M059J (cell line): Measurements from ENCODE around the gene BGN. TPM values are rescaled to one million over a fixed set of nuclear protein-coding genes. Genes with fewer than 3 reads are reported as not detected.
A peak's percentile ranks its signal among the peaks of the same experiment; 100 is the strongest.

Experiments
- DNase-seq: peaks from one replicate; pipeline ENCODE4 v3.0.0-alpha.2; 2012; ENCODE audit warnings: low read depth
- total RNA-seq: library from RNA; depleted of rRNA; stranded (reverse); fragments of >200 nt; shearing (Covaris generic); gene quantifications from 2 replicates; pipeline ENCODE4 v1.2.3, GENCODE V29; 2014

Gene BGN
- total RNA-seq, 1 experiment from 2014 or later = 53.3 TPM

DNA sequence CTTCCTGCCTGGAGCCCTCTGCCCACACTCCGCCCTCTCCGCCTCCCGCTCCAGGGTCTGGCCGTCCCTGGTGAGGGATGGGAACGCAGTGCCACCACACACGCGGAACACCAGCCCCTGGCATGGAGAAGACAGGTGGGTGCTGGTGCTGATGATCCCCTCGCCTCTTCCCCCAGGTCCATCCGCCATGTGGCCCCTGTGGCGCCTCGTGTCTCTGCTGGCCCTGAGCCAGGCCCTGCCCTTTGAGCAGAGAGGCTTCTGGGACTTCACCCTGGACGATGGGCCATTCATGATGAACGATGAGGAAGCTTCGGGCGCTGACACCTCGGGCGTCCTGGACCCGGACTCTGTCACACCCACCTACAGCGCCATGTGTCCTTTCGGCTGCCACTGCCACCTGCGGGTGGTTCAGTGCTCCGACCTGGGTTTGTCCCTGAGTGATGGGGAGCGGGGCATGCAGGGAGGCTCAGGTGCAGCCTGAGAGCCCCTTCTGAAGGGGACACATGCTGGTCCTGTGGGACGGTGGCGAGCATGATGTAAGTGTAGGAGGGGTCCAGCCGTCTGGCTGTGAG is 9.8 kb downstream of the BGN start:
- no peak for DNase-seq

DNA sequence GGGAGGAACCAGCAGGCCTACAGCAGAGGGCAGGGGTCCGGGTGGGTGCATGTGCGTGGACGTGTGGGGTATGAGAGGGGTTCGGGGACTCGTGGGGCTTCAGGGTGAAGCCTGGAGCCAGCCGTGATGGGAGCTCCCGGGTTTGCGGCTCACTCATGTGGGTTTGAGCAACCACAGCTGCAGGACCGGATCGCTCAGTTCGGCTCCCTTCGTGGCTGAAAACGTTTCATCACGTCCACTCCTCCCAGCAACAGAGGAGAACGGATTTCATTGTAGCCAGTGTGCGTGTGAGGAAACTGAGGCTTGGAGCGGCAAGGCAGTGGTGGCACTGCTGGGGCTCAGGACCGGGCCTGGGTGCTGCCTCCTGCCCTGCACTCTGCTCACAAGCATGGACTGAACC is 10.6 kb downstream of the BGN start:
- DNase-seq = no peak

DNA sequence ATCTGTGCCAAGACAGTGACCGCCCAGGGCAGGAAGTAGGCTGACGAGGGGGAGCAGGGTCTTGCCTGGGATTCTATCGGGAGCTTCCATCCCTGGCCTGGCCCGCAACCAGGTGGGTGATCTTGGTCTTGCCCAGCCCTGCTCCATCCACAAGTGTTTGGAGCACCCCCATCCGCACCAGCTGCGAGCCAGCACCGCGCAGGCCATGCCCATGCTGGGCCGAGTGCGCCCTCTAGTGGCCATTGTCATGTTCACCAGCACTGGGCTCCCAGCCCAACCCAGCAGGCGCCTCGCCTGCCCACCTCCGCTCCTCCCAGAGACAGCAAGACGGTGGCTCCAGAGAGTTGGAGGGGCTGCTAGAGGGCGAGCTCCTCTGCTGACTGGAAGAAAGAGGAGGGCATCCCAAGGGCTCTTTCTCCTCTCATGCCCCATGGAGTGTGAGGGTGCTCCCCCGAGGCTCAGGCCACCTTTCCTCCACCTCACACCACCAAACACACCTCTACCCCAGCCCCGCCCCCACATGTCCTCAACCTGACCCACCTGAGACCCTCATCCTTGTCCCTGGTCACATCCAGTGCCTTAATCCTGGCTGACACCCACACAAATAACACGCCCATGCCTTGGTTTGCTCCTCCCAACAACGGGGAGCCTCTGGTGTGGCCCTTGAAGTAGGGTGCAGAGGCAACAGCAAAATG is 12.9 kb downstream of the BGN start:
- peak; percentile 63 for DNase-seq

DNA sequence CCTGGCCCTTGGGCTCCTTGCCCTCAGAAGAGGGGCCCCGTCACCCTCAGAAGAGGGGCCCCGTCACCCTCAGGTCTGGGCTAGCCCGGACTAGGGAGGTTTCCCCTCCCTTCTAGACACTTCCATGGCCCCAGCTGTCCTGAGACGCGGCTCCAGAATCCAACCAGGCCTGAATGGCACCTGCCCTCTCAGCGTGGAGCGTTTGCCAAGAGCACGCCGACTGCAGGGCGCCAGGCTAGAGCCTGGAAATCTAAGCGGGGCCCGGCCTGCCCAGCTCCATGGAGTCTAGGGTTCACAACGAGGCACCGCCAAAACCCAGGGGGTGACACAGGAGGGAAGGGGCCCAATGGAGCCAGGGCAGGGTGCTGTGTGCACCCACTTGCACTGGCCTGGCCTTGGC is 14.8 kb downstream of the BGN start:
- DNase-seq = no peak

DNA sequence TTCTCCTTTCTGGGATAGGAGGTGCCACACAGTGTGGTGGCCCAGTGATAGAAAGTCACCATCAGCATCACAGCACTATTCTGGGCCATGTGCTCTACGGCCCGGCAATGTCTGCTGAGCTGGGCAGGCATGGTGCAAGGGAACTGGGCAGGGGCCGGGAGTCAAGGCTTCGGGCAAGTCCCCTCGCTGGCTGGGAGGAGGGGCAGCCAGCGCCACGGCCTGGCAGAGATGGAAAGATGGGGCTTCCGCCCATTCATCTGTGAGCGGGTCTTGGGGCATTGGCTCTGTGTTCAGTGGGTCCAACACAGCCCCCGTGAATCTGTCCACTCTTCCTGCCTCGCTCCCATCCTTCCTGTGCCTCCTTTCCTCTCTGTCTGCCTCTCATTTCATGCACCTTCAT is 15.6 kb downstream of the BGN start:
- DNase-seq = no peak

DNA sequence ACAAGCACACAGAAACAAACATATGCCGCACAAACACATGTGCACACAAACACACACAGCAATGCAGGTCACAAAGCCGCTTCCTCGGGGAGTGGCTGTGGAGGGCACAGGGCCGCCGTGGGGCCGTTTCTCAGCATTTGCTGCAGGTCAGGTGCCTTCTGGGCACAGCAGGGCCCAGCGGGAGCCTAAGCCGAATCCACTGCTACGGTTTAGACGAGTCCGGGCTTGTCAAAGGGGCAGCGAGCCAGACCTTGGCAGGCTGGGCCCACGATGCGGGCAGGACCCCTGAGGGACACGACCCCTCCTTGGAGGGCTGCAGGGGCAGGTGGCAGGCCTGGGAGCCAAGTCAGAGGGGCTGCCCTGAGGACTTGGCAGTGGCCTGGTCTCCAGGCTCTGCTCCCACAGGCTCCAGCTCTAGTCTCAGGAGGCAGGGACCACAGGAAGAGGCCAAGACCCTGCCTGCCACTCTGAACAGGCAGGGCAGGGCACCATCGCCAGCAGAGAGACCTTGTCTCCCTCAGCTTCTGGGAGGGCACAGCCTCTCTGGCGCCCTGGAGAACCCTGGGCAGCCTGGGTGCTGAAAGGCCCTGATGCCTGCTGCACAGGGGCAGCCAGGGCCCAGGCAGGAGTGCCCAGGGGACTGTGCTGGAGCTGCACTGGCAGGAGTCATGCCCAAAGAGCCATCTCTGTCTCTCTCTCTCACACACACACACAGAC is 17.2 kb downstream of the BGN start:
- DNase-seq = no peak

DNA sequence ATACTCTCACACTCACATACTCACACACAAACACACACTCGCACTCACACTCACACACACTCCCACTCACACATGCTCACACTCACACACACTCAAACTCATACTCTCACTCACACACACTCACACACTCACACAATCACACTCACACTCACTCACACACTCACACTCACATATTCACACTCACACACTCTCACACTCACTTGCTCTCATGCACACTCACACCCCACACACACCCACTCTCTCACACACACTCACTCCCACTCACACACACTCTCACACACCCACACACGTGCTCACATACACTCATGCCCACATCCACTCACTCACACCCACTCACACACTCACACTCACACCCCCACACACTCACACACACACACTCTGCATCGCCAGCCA is 17.7 kb downstream of the BGN start:
- no peak for DNase-seq

DNA sequence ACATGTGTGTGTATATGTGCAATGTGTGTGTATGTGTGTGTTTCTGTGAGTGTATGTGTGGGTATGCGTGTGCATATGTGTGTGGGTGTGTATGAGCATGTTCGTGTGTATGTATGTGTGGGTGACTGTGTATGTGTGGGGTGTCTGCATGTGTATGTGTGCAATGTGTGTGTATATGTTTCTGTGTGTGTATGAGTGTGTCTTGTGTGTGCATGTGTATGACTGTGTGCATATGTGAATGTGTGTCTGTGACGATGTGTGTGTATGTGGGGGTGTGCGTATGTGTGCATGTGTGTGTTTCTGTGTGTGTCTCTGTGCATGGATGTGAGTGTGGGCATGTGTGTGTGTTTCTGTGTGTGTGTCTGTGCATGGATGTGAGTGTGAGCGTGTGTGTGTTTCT is 18.5 kb downstream of the BGN start:
- DNase-seq = no peak

DNA sequence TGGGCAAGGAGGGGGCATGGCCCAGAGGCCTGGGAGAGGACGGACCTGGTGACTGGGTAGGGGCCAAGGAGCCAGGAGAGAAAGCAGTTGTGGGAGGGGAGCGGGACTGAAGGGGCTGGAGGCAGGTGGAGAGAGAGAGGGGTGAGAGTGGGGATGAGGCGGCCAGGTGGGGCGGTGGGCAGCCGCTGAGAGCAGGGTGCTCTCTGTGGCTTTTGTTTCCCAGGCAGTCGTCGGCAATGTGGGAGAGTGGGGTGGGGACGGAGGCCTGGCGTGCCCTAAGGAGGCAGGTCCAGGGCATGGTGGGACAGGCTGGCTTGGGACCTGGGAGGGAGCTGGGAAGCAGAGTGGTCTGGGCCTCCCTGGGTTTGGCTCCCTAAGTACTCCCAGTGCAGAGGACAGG is 19.5 kb downstream of the BGN start:
- no peak for DNase-seq

DNA sequence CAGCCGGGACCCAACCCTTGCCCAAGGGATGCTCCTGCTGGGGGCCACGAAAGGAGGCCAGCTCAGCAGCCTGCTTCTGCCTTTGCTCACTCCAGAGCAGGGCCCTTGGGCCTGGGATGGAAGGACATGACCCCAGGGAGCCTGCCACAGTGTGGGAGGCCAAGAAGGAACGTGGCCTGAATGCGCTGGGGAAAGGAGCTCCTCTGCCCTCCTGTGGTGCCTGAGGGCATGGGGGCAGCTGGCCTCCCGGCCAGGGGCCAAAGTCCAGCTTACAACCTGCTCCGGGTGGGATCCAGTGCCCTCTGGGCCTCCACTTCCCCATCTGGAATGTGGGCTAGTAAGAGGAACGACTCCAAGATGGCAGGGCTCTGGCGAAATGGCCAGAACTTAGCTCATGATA is 20.7 kb downstream of the BGN start:
- no peak for DNase-seq

DNA sequence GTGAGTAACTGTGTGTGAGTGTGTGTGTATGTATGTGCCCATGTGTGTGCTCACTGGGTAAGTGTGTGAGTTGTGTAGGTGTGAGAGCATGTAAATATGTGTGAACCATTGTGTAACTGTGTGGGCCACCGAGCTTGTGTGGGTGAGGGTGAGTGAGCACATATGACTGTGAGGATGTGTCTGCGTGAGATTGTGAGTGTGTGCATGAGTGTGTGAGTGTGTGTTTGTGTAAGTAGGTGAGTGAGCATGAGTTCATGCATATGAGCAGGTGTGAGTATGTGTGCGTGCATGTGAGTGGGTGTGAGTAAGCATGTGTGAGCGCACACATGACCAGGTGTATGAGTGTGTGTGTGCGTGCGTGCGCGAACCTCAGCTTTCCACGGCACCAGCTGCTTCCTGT is 21.3 kb downstream of the BGN start:
- DNase-seq = no peak

DNA sequence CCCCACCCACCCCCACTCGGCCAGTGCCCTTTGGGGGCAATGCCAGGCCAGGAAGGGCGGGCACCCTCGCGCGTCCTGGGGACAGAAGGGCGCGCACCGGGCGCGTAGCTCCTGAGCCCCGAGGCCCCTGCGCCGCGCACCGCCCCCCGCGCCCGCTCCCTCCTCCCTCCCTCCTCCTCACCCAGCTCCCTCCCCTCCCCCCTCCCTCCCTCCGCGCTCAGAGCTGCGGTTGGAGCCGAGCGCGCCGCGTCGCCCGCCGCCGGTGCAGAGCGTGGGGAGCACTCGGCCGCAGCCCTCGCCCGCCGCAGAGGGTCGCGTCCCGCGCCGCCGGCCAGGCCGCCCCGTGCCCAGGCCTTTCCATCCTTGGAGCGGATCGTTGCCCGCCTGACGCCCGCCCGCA is 22.6 kb downstream of the BGN start, which contains the start of gene ATP2B3:
ATP2B3 (plus strand) TSS at position 220 of the 400 bp plus-strand sequence. CDS start 18,606 bp downstream, outside the sequence.
- no peak for DNase-seq

DNA sequence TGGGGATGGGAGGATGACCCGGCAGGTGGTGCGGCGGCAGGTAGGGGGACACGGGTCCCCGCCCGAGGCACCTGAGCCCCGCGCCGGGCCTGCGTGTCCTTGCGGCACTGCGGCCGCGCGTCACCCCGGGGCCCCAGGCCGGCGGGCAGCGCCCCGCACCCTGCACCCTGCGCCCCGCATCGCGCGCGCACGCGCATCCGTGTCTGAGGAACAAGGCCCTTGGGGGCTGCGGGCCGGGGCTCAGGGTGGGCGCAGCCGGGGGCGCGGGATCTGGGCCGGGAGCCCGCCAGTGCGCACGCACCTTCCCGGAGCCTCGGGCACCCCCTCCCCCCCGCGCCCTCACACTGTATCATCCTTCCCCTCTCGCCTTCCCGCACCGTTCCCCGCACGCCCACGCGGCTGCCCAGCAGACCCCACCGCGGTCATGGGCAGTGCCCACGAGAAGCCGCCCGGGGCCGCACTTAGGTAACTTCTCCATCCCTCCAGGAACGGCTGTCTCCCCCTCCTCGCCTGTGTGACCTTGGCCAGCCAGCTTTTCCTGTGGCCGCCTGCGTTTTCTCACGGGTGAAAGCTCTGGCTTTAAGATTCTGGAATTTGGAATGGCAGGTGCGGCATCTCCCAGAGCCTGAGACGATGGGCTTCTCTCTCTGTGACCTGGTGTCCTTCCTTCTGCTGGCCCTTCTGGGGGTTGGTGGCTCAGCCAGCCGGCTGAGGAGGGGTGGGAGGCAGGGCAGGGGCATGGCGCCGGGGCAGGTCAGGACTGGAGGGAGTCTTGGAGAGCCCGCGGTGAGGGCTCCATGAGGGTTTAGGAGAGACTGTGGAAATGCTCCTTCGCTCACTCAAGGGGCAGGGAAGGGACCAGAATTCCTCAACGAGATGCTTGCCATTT is 23.4 kb downstream of the BGN start:
- no peak for DNase-seq

DNA sequence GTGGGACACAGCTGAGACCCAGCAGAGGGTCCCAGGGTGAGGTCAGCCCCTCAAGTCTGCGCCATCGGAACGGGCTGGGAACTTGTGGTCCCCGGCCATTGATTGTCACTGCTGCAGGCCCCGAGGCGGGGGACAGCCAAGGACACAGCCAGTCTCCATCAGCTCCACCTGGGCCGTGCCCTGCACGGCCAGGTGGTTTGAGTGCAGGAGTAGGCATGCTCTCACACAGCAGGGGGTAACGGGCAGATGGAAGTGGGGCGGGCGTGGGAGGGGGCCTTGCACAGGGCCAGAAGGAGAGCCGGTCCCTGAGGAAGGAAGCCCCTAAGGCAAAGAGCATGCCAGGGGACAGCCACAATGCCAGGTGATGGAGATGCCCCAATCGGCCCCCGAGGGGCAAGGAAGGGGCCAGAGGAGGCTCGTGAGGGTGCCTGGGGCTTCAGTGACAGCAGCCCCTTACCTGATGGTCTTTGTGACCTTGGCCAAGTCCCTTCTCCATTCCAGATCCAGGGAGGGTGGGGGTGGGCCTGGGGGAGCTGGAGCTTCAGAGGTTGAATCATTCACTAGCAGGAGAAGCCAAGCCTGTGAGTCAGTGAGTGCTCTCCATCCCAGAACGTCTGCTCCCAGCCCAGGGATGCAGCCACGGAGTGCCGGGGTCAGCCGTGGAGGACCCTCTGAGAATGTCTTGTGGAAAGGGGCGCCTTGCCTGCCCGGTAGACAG is 24.9 kb downstream of the BGN start:
- DNase-seq = peak; percentile 63

DNA sequence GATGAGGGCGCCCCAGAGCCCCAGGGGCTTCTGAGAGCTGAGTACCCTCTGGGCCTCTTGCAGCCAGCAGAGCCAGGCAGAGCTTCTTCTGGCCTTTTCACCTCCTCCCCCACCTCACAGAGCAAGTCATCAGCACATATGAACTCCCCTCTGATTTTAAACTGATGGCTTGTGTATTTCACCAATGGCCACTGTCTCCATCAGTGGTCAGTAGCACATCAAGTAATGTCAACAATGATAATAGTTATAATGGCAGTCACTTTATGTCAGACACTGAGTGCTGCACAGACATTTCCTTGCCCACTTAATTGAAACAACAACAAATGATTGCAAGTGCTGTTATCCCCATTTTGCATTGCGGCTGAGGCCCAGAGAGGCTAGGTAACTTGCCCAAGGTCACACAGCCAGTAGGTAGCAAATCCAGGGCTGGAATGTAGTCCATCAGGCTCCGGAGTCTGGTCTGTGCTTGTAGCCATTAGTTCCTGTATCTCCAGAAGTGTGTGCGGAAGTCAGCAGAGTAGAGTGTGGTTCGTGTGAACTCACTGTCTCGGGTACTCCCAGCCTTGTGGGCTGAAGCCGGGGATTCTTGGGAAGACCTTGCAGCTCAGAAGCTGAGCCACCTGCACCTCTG is 25.6 kb downstream of the BGN start:
- no peak for DNase-seq

DNA sequence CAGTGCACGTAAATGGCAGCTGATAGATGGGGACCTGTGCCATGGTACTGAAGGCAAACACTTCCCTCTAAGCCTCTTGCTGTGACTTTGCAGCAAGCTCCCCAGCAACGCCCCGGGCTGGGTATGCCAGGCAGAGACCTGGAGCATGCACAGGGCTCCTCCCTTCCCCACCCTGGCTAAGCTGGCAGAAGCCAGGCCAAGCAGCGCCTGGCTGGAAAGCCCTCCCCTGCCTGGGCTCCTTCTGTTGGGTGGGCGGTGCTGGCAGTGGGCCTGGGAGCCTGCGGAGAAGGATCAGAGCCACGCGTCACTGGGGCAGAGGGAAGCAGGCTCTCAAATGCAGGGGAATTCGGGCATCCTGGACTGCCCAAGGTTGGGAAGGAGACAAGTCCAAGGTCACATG is 26.3 kb downstream of the BGN start:
- peak; percentile 37 for DNase-seq

DNA sequence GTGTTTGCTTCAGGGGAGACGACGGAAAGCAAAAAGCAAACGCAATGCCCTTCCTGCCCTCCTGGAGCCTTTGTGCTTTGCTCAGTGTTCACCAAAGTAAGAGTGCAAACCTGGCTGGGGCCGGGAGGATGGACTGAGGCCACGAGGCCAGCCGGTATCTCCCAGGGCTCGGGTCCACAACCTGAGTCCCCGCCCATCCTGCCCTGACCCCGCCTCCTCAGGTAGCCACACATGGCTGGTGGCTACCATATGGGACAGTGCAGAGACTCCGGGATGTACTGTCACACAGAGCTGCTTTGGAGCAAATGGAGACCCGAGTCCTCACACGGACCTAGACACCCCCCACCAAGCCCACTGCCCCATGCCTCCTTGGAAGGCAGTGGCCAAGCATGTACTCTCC is 27.5 kb downstream of the BGN start:
- no peak for DNase-seq

DNA sequence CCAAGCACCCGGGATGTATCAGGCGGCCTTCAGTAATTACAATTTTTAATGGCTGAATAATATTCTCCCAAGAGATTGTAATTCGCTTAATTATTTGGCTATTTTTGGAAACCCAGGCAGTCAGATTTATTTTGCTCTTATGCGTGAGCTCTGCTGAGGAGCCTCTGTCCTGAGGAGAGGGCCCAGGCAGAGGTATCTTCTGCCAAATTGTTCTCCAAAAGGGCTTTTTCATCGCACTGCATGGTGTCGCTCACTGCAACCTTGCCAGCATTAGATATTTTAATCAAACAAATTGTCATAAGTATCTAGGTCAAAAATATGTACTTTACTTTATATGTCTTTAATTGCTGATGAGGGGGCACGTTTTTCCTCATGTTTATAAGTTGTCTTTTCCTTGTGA is 28.5 kb downstream of the BGN start:
- no peak for DNase-seq

DNA sequence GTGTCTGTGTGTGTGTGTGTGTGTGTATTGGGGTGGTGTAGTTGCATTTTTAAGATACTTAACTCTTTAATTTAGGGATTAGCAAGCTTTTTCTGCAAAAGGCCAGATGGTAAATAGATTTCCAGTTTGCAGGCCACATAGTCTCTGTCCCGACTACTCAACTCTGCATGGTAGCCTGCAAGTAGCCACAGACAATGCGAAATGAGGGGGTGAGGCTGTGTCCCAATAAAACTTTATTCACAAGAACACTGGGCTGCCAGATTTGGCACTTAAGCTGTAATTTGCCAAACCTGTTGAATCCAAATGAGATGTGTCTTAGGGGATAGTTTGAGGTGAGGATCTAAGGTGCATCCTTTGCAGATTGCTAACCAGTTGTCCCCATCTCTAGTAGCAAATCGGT is 29.5 kb downstream of the BGN start:
- DNase-seq = no peak

DNA sequence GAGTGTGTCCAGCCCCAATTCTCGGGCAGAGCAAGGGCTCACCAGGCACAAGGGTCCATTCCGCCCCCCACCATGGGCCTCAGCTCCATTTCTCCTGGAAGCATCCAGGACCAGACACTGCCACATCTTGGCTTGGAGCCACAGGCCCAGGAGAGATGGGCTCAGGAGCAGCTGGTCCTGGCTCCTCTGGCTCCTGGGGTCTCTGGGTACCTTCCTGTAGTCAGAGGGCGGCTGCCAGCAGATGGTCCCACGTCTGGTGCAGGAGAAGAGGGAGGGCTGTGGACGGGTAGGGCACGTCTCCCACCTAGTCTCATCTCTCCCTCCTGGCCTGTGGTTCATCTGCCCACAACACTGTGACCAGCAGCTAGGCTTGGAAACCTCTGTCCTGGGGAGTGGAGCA is 30.7 kb downstream of the BGN start:
- DNase-seq = no peak

DNA sequence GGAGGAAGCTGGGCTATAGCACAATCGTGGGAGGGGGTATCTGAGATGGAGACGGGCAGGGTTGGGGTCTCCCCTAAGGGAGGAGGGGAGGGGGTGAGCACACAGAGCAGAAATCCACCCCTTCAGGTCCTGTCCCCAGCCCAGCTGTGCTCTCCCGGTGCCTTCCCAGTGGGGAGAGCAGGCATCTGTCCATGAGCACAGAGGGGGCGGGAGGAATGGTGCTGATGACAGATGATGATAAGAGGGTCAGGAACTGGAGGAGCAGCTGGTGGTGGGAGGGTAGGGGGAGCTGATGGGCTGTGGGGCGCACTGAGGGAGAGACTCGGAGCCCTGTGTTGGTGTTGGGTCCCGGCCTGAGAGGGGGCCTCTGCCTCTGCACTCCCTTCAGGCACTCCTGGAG is 31.3 kb downstream of the BGN start:
- DNase-seq = no peak
